Neuronal stem cell (in vitro differentiated cells): Measurements from ENCODE around the gene NAA60. TPM values are rescaled to one million over a fixed set of nuclear protein-coding genes. Genes with fewer than 3 reads are reported as not detected.
A peak's percentile ranks its signal among the peaks of the same experiment; 100 is the strongest.

ENCODE experiments used
- DNase-seq: peaks from one replicate; pipeline ENCODE4 v3.0.0-alpha.2; 2013; ENCODE audit warnings: low spot score
- H2AFZ ChIP-seq: one replicate; pipeline ENCODE4 v1.6.1; 2013; ENCODE audit warnings: mild to moderate bottlenecking, low read length, inconsistent platforms
- H2AK5ac ChIP-seq: 2 replicates; pipeline ENCODE4 v1.6.1; 2013; ENCODE audit warnings: low read depth, mild to moderate bottlenecking, inconsistent platforms, low read length, moderate library complexity, mixed read lengths
- H2BK120ac ChIP-seq: 2 replicates; pipeline ENCODE4 v1.6.1; 2013; ENCODE audit warnings: low read depth, mild to moderate bottlenecking, inconsistent platforms, low read length, moderate library complexity, mixed read lengths
- H2BK12ac ChIP-seq: one replicate; pipeline ENCODE4 v1.6.1; 2013; ENCODE audit warnings: low read length, inconsistent platforms
- H2BK15ac ChIP-seq: 2 replicates; pipeline ENCODE4 v1.6.1; 2013; ENCODE audit warnings: mild to moderate bottlenecking, low read length, inconsistent platforms, mixed read lengths
- H2BK5ac ChIP-seq: one replicate; pipeline ENCODE4 v1.6.1; 2013; ENCODE audit warnings: inconsistent platforms, mild to moderate bottlenecking, low read length, moderate library complexity
- H3K14ac ChIP-seq: one replicate; pipeline ENCODE4 v1.6.1; 2013; ENCODE audit warnings: low read length, inconsistent platforms
- H3K18ac ChIP-seq: 2 replicates; pipeline ENCODE4 v1.6.1; 2013; ENCODE audit warnings: low read length, inconsistent platforms
- H3K23ac ChIP-seq: 2 replicates; pipeline ENCODE4 v1.6.1; 2013; ENCODE audit warnings: low read depth, mild to moderate bottlenecking, mixed read lengths, low read length, inconsistent platforms; ENCODE audit not compliant: poor library complexity
- H3K27ac ChIP-seq: replicated peaks from 3 replicates; pipeline ENCODE4 v1.5.1; 2013; ENCODE audit warnings: low read length, inconsistent platforms
- H3K27me3 ChIP-seq, 3 experiments: 2 replicates each; pipeline ENCODE4 v1.6.1; 2013; ENCODE audit warnings: low read length in 3 of 3, mild to moderate bottlenecking in 2 of 3, inconsistent platforms in 1 of 3, low read depth in 1 of 3, mixed read lengths in 1 of 3, moderate library complexity in 1 of 3; ENCODE audit not compliant: control insufficient read depth in 3 of 3, insufficient read depth in 3 of 3
- H3K36me3 ChIP-seq, 2 donors: replicated peaks in 1 of 2; 2 replicates each; pipeline ENCODE4 v1.6.1; 2013; ENCODE audit warnings: low read length in 2 of 2; ENCODE audit not compliant: control insufficient read depth in 2 of 2, insufficient read depth in 2 of 2
- H3K4ac ChIP-seq: 2 replicates; pipeline ENCODE4 v1.6.1; 2013; ENCODE audit warnings: inconsistent platforms, mild to moderate bottlenecking, low read length, moderate library complexity
- H3K4me1 ChIP-seq, 2 donors: 1 replicate in 1 of 2; 2 replicates in 1 of 2; pipeline ENCODE4 v1.6.1; 2013; ENCODE audit warnings: low read length in 2 of 2, low read depth in 1 of 2; ENCODE audit not compliant: control insufficient read depth in 2 of 2, insufficient read depth in 1 of 2
- H3K4me2 ChIP-seq: one replicate; pipeline ENCODE4 v1.6.1; 2013; ENCODE audit warnings: mild to moderate bottlenecking, low read length, inconsistent platforms; ENCODE audit not compliant: insufficient read depth, poor library complexity, severe bottlenecking
- H3K4me3 ChIP-seq, 2 donors: 2 replicates each; pipeline ENCODE4 v1.5.1; 2013; ENCODE audit warnings: low read length in 2 of 2, mild to moderate bottlenecking in 2 of 2, inconsistent platforms in 1 of 2, moderate library complexity in 1 of 2
- H3K79me1 ChIP-seq: one replicate; pipeline ENCODE4 v1.6.1; 2013; ENCODE audit warnings: low read depth, mild to moderate bottlenecking, inconsistent platforms, low read length, moderate library complexity
- H3K9ac ChIP-seq: one replicate; pipeline ENCODE4 v1.6.1; 2013; ENCODE audit warnings: mild to moderate bottlenecking, low read depth, low read length, inconsistent platforms; ENCODE audit not compliant: poor library complexity
- H3K9me3 ChIP-seq, 2 donors: replicated peaks in 1 of 2; 2 replicates each; pipeline versions ENCODE3 to v1.6.1; 2013; ENCODE audit warnings: low read length in 2 of 2, mild to moderate bottlenecking in 2 of 2, inconsistent platforms in 1 of 2, low read depth in 1 of 2, mixed read lengths in 1 of 2, moderate library complexity in 1 of 2; ENCODE audit not compliant: control insufficient read depth in 2 of 2, insufficient read depth in 1 of 2
- H4K8ac ChIP-seq: one replicate; pipeline ENCODE4 v1.6.1; 2013; ENCODE audit warnings: low read depth, mild to moderate bottlenecking, inconsistent platforms, low read length, moderate library complexity
- H4K91ac ChIP-seq: one replicate; pipeline ENCODE4 v1.6.1; 2013; ENCODE audit warnings: low read length, low read depth, mild to moderate bottlenecking, inconsistent platforms; ENCODE audit not compliant: poor library complexity
- WGBS, 2 donors: extraction: QIAGEN DNeasy Blood & Tissue Kit; methylation state at CpG; one replicate each; pipeline ENCODE4 v1.1.7; 2013; ENCODE audit warnings: missing lambda C conversion rate in 2 of 2, mixed read lengths in 1 of 2; ENCODE audit not compliant: insufficient read length in 2 of 2, insufficient replicate concordance in 1 of 2; ENCODE audit errors: extremely low coverage in 2 of 2; 5-methylcytosine and 5-hydroxymethylcytosine counted together
- polyA plus RNA-seq, 2 experiments: library from polyadenylated mRNA; stranded (reverse); fragments of 200-250 nt; gene quantifications; one replicate each; pipeline ENCODE4 v1.2.3, GENCODE V29; 2013

NAA60 gene
- polyA plus RNA-seq (2013, experiment 1 of 2), result 60.5 TPM
- polyA plus RNA-seq (2013, experiment 2 of 2), result 63.6 TPM

DNA sequence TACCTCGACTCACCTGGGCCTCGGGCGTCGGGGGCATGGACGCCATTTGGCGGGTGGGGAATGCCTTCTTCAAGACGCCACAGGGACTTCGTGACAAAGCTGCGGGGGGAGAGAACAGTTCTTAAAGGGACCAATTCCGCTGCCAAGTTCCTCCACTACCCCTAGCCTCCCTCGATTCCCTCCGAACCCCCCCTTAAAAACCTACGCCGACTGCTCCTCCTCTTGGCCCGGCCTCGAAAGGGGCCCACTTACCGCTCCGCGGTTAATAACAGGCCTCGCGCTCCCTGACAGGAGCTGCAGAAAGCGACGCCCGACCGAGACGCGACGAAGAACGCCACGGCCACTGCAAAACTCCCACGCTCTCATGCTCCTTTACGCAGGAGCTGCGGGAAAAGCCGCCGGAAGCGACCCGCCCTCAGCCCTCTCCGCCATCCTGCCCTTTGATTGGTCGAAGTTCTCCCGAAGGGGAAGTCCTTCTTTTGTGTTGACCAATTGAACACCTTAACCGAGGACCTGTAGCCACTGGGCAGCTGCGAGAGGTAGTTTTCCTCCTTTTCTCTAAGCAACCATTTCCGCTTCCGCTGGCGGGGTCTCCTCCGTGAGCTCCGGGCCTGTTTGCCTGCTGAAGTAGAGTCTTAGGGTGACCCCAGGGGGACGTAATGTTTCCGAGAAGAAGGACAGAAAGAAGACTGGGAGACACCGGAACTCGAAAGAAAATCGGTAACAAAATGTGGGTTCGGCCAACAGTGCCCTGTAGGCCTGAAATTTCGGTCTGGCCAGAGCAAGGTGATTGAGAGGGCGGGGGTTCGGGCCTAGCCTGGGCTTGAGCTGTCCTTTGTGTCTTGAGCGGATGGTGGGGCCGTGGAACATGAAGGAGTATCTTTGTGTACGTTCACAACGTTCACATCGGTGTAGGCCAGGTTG lies at the start of gene NAA60, which contains the start of gene ZNF597:
Gene NAA60 (plus strand): TSS at position 573 of the 924 bp plus-strand sequence. CDS start 32,548 bp downstream, outside the sequence.
Gene ZNF597 (minus strand): TSS at position 397 of the 924 bp plus-strand sequence. CDS start 351 bp downstream, at position 46.
- Histone ChIP-seq H3K27ac (no peak within 1 kb of the TSS), H2BK5ac (no peak within 1 kb of the TSS), H2BK15ac (no peak within 1 kb of the TSS)

GRCh38 chr16:3400446-3400778 lies 43.1 kb upstream of the NAA60 start:
- H2AFZ ChIP-seq, result peak overlapping the region; percentile 89
- H2BK5ac ChIP-seq, result peak overlapping the region; percentile 40
- H3K9ac ChIP-seq, result peak overlapping the region; percentile 83
- peaks cover 20 to 33% of the 10 kb centered on the region in 2 donors for H3K9me3 ChIP-seq
- no peaks in the 10 kb centered on the region for H3K27me3 ChIP-seq
- H3K4me1 ChIP-seq, result peaks cover 2 to 4% of the 10 kb centered on the region in 2 donors
- H3K27ac ChIP-seq, result peak overlapping the region; percentile 62
- peak overlapping the region; percentile 37 for H3K23ac ChIP-seq
- DNase-seq, result no peak
- H3K4me3 ChIP-seq, result peak overlapping the region; percentile 93 to 95
- no peak overlapping the region for H4K8ac ChIP-seq
- peak overlapping the region; percentile 85 for H3K14ac ChIP-seq
- no peak overlapping the region for H3K4ac ChIP-seq
- H4K91ac ChIP-seq, result no peak overlapping the region
- no peak overlapping the region for H2BK15ac ChIP-seq
- peak overlapping the region; percentile 65 for H3K18ac ChIP-seq
- no CpG with 5 or more reads among the region's 18 CpGs for WGBS, 2 donors
- peaks cover 22 to 64% of the 10 kb centered on the region in 2 donors for H3K36me3 ChIP-seq
- H2BK12ac ChIP-seq, result no peak overlapping the region
- H2AK5ac ChIP-seq, result no peak overlapping the region
- H3K4me2 ChIP-seq, result peak overlapping the region; percentile 62
- H2BK120ac ChIP-seq, result no peak overlapping the region
- no peaks in the 10 kb centered on the region for H3K79me1 ChIP-seq

More for the DNA sequence above, at the start of gene NAA60, which contains the start of gene ZNF597:
- peak within 1 kb of the TSS; percentile 71 for H3K9ac ChIP-seq
- no peaks in the 10 kb centered on the region for H3K27me3 ChIP-seq
- no peak within 1 kb of the TSS for H4K91ac ChIP-seq
- no peak within 1 kb of the TSS for H4K8ac ChIP-seq
- no peaks in the 10 kb centered on the region for H3K79me1 ChIP-seq
- peak within 1 kb of the TSS; percentile 2 for H3K14ac ChIP-seq
- H2AK5ac ChIP-seq, result no peak within 1 kb of the TSS
- WGBS, 2 donors, result no CpG with 5 or more reads among the region's 61 CpGs
- no peak within 1 kb of the TSS for H3K23ac ChIP-seq
- peaks cover 4 to 38% of the 10 kb centered on the region in 2 donors for H3K36me3 ChIP-seq
- peak within 1 kb of the TSS; percentile 60 to 89 for H3K4me3 ChIP-seq
- peak within 1 kb of the TSS; percentile 77 for H2AFZ ChIP-seq
- peaks cover 0 to 6% of the 10 kb centered on the region in 2 donors for H3K9me3 ChIP-seq
- peaks cover 0 to 2% of the 10 kb centered on the region in 2 donors for H3K4me1 ChIP-seq
- H3K4me2 ChIP-seq, result peak within 1 kb of the TSS; percentile 58
- H2BK12ac ChIP-seq, result no peak within 1 kb of the TSS
- peak; percentile 78 for DNase-seq
- H3K18ac ChIP-seq, result no peak within 1 kb of the TSS
- H2BK120ac ChIP-seq, result no peak within 1 kb of the TSS
- no peak within 1 kb of the TSS for H3K4ac ChIP-seq

GRCh38 chr16:3400779-3401688 lies 42.4 kb upstream of the NAA60 start, which contains the start of the genes ZNF174 and ZSCAN32:
TSS of gene ZNF174 (plus strand) at chr16:3401215. CDS start at chr16:3402005, 790 bp downstream.
TSS of gene ZSCAN32 (minus strand) at chr16:3401004. CDS start at chr16:3397557, 3,447 bp downstream.
- H3K4me2 ChIP-seq, result peak within 1 kb of the TSS; percentile 64
- WGBS, 2 donors, result no CpG with 5 or more reads among the region's 95 CpGs
- H3K4me3 ChIP-seq, result peak within 1 kb of the TSS; percentile 93 to 95
- peaks cover 20 to 40% of the 10 kb centered on the region in 2 donors for H3K9me3 ChIP-seq
- no peak within 1 kb of the TSS for H2BK120ac ChIP-seq
- no peaks in the 10 kb centered on the region for H3K27me3 ChIP-seq
- H3K23ac ChIP-seq, result peak within 1 kb of the TSS; percentile 75
- peaks cover 2 to 4% of the 10 kb centered on the region in 2 donors for H3K4me1 ChIP-seq
- no peak within 1 kb of the TSS for H2BK12ac ChIP-seq
- H4K8ac ChIP-seq, result no peak within 1 kb of the TSS
- H3K18ac ChIP-seq, result peak within 1 kb of the TSS; percentile 86
- no peak within 1 kb of the TSS for H2BK15ac ChIP-seq
- peak; percentile 99 for DNase-seq
- no peaks in the 10 kb centered on the region for H3K79me1 ChIP-seq
- H2BK5ac ChIP-seq, result peak within 1 kb of the TSS; percentile 40
- no peak within 1 kb of the TSS for H3K4ac ChIP-seq
- H3K9ac ChIP-seq, result peak within 1 kb of the TSS; percentile 87
- H4K91ac ChIP-seq, result no peak within 1 kb of the TSS
- peak within 1 kb of the TSS; percentile 85 for H3K14ac ChIP-seq
- H3K36me3 ChIP-seq, result peaks cover 22 to 64% of the 10 kb centered on the region in 2 donors
- peak within 1 kb of the TSS; percentile 51 for H2AK5ac ChIP-seq
- H2AFZ ChIP-seq, result peak within 1 kb of the TSS; percentile 92
- peak within 1 kb of the TSS; percentile 65 for H3K27ac ChIP-seq
